ENCODE measurements around the gene CWC15. TPM values are rescaled to one million over a fixed set of nuclear protein-coding genes. Genes with fewer than 3 reads are reported as not detected.

Gene CWC15
- total RNA-seq, 1 donor from 2014 or later, result 59.2 TPM

DNA sequence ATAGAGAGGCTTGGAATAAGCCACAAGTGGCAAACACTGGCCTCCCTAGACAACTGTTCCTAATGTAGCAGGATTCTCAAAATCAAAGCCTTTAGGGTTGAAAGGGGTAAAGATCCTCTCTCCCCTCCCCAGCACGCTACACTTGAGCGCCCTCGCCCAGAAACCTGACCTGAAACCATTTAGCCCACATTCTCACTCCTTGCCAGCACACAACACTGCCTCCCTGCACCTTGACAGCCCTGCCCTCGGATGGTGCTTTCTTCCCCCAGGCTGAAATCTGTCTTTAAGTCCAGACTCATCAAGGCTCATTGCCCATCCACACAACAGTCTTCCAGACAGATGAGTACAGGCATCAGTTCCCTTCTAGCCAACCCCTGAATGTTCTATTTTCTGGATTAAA lies 26.5 kb downstream of the CWC15 start:
- no peak overlapping the region for H2AFZ ChIP-seq (ENCODE audit: low read depth, low read length)
- H3K4me3 Mint-ChIP-seq (ENCODE audit: unreplicated experiment), result no peak overlapping the region

GRCh38 chr11:94941131-94941530 lies 32.2 kb downstream of the CWC15 start:
- Mint-ChIP-seq H3K27me3 (ENCODE audit: low read depth, unreplicated experiment) (peaks cover 9% of the 10 kb centered on the region), H3K4me3 (ENCODE audit: unreplicated experiment) (no peak overlapping the region), H3K36me3 (ENCODE audit: low read depth, unreplicated experiment) (peaks cover 4% of the 10 kb centered on the region), H3K4me1 (ENCODE audit: low read depth, unreplicated experiment) (no peaks in the 10 kb centered on the region), H3K27ac (ENCODE audit: unreplicated experiment) (no peak overlapping the region), H3K9me3 (ENCODE audit: unreplicated experiment) (no peaks in the 10 kb centered on the region)
- H3K4me2 ChIP-seq (ENCODE audit: low read length), result no peak overlapping the region
- H3K4me1 ChIP-seq (ENCODE audit: insufficient read depth, low read length), result peaks cover 12% of the 10 kb centered on the region
- no peaks in the 10 kb centered on the region for H3K79me2 ChIP-seq (ENCODE audit: insufficient read depth, low read length)
- FAIRE-seq (no peak), DNase-seq (ENCODE audit: low read depth) (no peak)
- H3K27me3 ChIP-seq (ENCODE audit: insufficient read depth, low read length), result no peaks in the 10 kb centered on the region
- H3K27ac ChIP-seq (ENCODE audit: low read depth, low read length), result no peak overlapping the region
- H3K9ac ChIP-seq (ENCODE audit: low read length), result no peak overlapping the region
- no peak overlapping the region for H2AFZ ChIP-seq (ENCODE audit: low read depth, low read length)
- H3K36me3 ChIP-seq (ENCODE audit: insufficient read depth, low read length), result no peaks in the 10 kb centered on the region
- no peaks in the 10 kb centered on the region for H4K20me1 ChIP-seq (ENCODE audit: insufficient read depth, low read length)
- TF ChIP-seq EZH2 (IDR thresholded peaks at IDR 0.05; ENCODE audit: insufficient read depth, low read length), result no peak
- TF ChIP-seq, protein P1, sequence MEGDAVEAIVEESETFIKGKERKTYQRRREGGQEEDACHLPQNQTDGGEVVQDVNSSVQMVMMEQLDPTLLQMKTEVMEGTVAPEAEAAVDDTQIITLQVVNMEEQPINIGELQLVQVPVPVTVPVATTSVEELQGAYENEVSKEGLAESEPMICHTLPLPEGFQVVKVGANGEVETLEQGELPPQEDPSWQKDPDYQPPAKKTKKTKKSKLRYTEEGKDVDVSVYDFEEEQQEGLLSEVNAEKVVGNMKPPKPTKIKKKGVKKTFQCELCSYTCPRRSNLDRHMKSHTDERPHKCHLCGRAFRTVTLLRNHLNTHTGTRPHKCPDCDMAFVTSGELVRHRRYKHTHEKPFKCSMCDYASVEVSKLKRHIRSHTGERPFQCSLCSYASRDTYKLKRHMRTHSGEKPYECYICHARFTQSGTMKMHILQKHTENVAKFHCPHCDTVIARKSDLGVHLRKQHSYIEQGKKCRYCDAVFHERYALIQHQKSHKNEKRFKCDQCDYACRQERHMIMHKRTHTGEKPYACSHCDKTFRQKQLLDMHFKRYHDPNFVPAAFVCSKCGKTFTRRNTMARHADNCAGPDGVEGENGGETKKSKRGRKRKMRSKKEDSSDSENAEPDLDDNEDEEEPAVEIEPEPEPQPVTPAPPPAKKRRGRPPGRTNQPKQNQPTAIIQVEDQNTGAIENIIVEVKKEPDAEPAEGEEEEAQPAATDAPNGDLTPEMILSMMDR (IDR thresholded peaks at IDR 0.05; ENCODE audit: insufficient read depth, low read depth, low read length), result no peak
- no peak overlapping the region for H3K4me3 ChIP-seq (ENCODE audit: insufficient read depth, low read depth, low read length)
- H3K9me3 ChIP-seq (ENCODE audit: insufficient read depth, low read depth, low read length), result no peaks in the 10 kb centered on the region

More for the DNA sequence above, 26.5 kb downstream of the CWC15 start:
- no peaks in the 10 kb centered on the region for H3K27me3 Mint-ChIP-seq (ENCODE audit: low read depth, unreplicated experiment)
- Histone ChIP-seq H3K9ac (ENCODE audit: low read length) (no peak overlapping the region), H3K9me3 (ENCODE audit: insufficient read depth, low read depth, low read length) (no peaks in the 10 kb centered on the region), H4K20me1 (ENCODE audit: insufficient read depth, low read length) (no peaks in the 10 kb centered on the region), H3K4me2 (ENCODE audit: low read length) (no peak overlapping the region), H3K4me3 (ENCODE audit: insufficient read depth, low read depth, low read length) (no peak overlapping the region), H3K27me3 (ENCODE audit: insufficient read depth, low read length) (no peaks in the 10 kb centered on the region), H3K27ac (ENCODE audit: low read depth, low read length) (no peak overlapping the region), H3K79me2 (ENCODE audit: insufficient read depth, low read length) (no peaks in the 10 kb centered on the region), H3K4me1 (ENCODE audit: insufficient read depth, low read length) (peaks cover 8% of the 10 kb centered on the region), H3K36me3 (ENCODE audit: insufficient read depth, low read length) (no peaks in the 10 kb centered on the region)
- DNase-seq (ENCODE audit: low read depth) (no peak), FAIRE-seq (no peak)
- no peaks in the 10 kb centered on the region for H3K9me3 Mint-ChIP-seq (ENCODE audit: unreplicated experiment)
- no peak for TF ChIP-seq EZH2 (IDR thresholded peaks at IDR 0.05; ENCODE audit: insufficient read depth, low read length)
- TF ChIP-seq, protein P1 (IDR thresholded peaks at IDR 0.05; ENCODE audit: insufficient read depth, low read depth, low read length), result no peak
- H3K27ac Mint-ChIP-seq (ENCODE audit: unreplicated experiment), result no peak overlapping the region
- peaks cover 10% of the 10 kb centered on the region for H3K4me1 Mint-ChIP-seq (ENCODE audit: low read depth, unreplicated experiment)
- peaks cover 2% of the 10 kb centered on the region for H3K36me3 Mint-ChIP-seq (ENCODE audit: low read depth, unreplicated experiment)

- H3K4me1 ChIP-seq (ENCODE audit: insufficient read depth, low read length), result peaks cover 22% of the 10 kb centered on the region
- no peaks in the 10 kb centered on the region for H3K27me3 ChIP-seq (ENCODE audit: insufficient read depth, low read length)
- TF ChIP-seq, protein P1 (IDR thresholded peaks at IDR 0.05; ENCODE audit: insufficient read depth, low read depth, low read length), result no peak
- no peak for TF ChIP-seq EZH2 (IDR thresholded peaks at IDR 0.05; ENCODE audit: insufficient read depth, low read length)
- FAIRE-seq (no peak), DNase-seq (ENCODE audit: low read depth) (no peak)
- no peak overlapping the region for H3K4me2 ChIP-seq (ENCODE audit: low read length)
- Mint-ChIP-seq H3K27me3 (ENCODE audit: low read depth, unreplicated experiment) (peaks cover 9% of the 10 kb centered on the region), H3K4me3 (ENCODE audit: unreplicated experiment) (no peak overlapping the region), H3K36me3 (ENCODE audit: low read depth, unreplicated experiment) (peaks cover 4% of the 10 kb centered on the region), H3K4me1 (ENCODE audit: low read depth, unreplicated experiment) (peaks cover 3% of the 10 kb centered on the region), H3K27ac (ENCODE audit: unreplicated experiment) (no peak overlapping the region), H3K9me3 (ENCODE audit: unreplicated experiment) (no peaks in the 10 kb centered on the region)
- no peak overlapping the region for H3K9ac ChIP-seq (ENCODE audit: low read length)
- no peak overlapping the region for H3K27ac ChIP-seq (ENCODE audit: low read depth, low read length)
- no peaks in the 10 kb centered on the region for H3K79me2 ChIP-seq (ENCODE audit: insufficient read depth, low read length)
- H3K4me3 ChIP-seq (ENCODE audit: insufficient read depth, low read depth, low read length), result no peak overlapping the region
- no peaks in the 10 kb centered on the region for H4K20me1 ChIP-seq (ENCODE audit: insufficient read depth, low read length)
- H3K9me3 ChIP-seq (ENCODE audit: insufficient read depth, low read depth, low read length), result no peaks in the 10 kb centered on the region
- no peak overlapping the region for H2AFZ ChIP-seq (ENCODE audit: low read depth, low read length)
- no peaks in the 10 kb centered on the region for H3K36me3 ChIP-seq (ENCODE audit: insufficient read depth, low read length)
Observed at GRCh38 chr11:94939346-94939745, 34.0 kb downstream of the CWC15 start.

All from astrocyte (in vitro differentiated cells and primary cell).